Measurements from ENCODE around the gene NTRK2. TPM values are rescaled to one million over a fixed set of nuclear protein-coding genes. Genes with fewer than 3 reads are reported as not detected.

NTRK2 gene
- total RNA-seq, 1 donor from 2014 or later = 4.6 TPM

- Histone ChIP-seq H4K20me1 (ENCODE audit: insufficient read depth, low read length) (no peaks in the 10 kb centered on the region), H3K27ac (ENCODE audit: low read depth, low read length) (no peak overlapping the region), H3K36me3 (ENCODE audit: insufficient read depth, low read length) (no peaks in the 10 kb centered on the region), H3K27me3 (ENCODE audit: insufficient read depth, low read length) (peaks cover 2% of the 10 kb centered on the region), H3K4me2 (ENCODE audit: low read length) (no peak overlapping the region), H3K9me3 (ENCODE audit: insufficient read depth, low read depth, low read length) (no peaks in the 10 kb centered on the region), H3K4me1 (ENCODE audit: insufficient read depth, low read length) (no peaks in the 10 kb centered on the region), H3K4me3 (ENCODE audit: insufficient read depth, low read depth, low read length) (no peak overlapping the region), H3K79me2 (ENCODE audit: insufficient read depth, low read length) (no peaks in the 10 kb centered on the region), H2AFZ (ENCODE audit: low read depth, low read length) (peak overlapping the region; percentile 17), H3K9ac (ENCODE audit: low read length) (no peak overlapping the region)
- Mint-ChIP-seq H3K4me3 (ENCODE audit: unreplicated experiment) (no peak overlapping the region), H3K4me1 (ENCODE audit: low read depth, unreplicated experiment) (peaks cover 19% of the 10 kb centered on the region), H3K9me3 (ENCODE audit: unreplicated experiment) (no peaks in the 10 kb centered on the region), H3K36me3 (ENCODE audit: low read depth, unreplicated experiment) (no peaks in the 10 kb centered on the region), H3K27ac (ENCODE audit: unreplicated experiment) (no peak overlapping the region), H3K27me3 (ENCODE audit: low read depth, unreplicated experiment) (peaks cover under 1% of the 10 kb centered on the region)
- FAIRE-seq = no peak
- peak; percentile 14 for DNase-seq (ENCODE audit: low read depth)
- TF ChIP-seq EZH2 (IDR thresholded peaks at IDR 0.05; ENCODE audit: insufficient read depth, low read length) = no peak
- TF ChIP-seq, protein P1, sequence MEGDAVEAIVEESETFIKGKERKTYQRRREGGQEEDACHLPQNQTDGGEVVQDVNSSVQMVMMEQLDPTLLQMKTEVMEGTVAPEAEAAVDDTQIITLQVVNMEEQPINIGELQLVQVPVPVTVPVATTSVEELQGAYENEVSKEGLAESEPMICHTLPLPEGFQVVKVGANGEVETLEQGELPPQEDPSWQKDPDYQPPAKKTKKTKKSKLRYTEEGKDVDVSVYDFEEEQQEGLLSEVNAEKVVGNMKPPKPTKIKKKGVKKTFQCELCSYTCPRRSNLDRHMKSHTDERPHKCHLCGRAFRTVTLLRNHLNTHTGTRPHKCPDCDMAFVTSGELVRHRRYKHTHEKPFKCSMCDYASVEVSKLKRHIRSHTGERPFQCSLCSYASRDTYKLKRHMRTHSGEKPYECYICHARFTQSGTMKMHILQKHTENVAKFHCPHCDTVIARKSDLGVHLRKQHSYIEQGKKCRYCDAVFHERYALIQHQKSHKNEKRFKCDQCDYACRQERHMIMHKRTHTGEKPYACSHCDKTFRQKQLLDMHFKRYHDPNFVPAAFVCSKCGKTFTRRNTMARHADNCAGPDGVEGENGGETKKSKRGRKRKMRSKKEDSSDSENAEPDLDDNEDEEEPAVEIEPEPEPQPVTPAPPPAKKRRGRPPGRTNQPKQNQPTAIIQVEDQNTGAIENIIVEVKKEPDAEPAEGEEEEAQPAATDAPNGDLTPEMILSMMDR (IDR thresholded peaks at IDR 0.05; ENCODE audit: insufficient read depth, low read depth, low read length) = no peak
Observed at GRCh38 chr9:84796404-84796803, 126.9 kb downstream of the NTRK2 start.

DNA sequence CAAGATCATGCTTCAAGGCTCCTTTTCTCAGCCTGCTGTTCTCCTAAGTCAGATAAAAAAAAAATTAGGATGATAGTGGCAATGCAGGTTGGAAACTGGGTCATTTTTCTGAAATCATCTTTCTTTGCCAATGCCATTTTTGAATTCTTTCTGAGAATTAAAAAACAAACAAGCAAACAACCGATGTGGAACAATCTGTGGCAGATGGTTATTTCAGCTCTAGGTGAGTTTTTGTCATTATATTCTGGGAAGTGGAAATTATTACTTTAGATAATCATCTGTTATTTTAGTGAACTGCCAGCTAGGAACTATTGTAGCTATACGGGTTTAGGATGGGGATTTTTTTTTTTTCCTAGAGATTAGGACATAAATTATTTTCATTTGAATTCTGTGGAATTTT lies 129.7 kb downstream of the NTRK2 start:
- Histone ChIP-seq H3K9ac (ENCODE audit: low read length) (no peak overlapping the region), H3K36me3 (ENCODE audit: insufficient read depth, low read length) (no peaks in the 10 kb centered on the region), H2AFZ (ENCODE audit: low read depth, low read length) (no peak overlapping the region), H4K20me1 (ENCODE audit: insufficient read depth, low read length) (no peaks in the 10 kb centered on the region), H3K4me2 (ENCODE audit: low read length) (no peak overlapping the region), H3K4me1 (ENCODE audit: insufficient read depth, low read length) (no peaks in the 10 kb centered on the region), H3K79me2 (ENCODE audit: insufficient read depth, low read length) (no peaks in the 10 kb centered on the region), H3K27ac (ENCODE audit: low read depth, low read length) (no peak overlapping the region), H3K9me3 (ENCODE audit: insufficient read depth, low read depth, low read length) (no peaks in the 10 kb centered on the region), H3K27me3 (ENCODE audit: insufficient read depth, low read length) (peaks cover 2% of the 10 kb centered on the region), H3K4me3 (ENCODE audit: insufficient read depth, low read depth, low read length) (no peak overlapping the region)
- Mint-ChIP-seq H3K4me1 (ENCODE audit: low read depth, unreplicated experiment) (no peaks in the 10 kb centered on the region), H3K4me3 (ENCODE audit: unreplicated experiment) (no peak overlapping the region), H3K27ac (ENCODE audit: unreplicated experiment) (no peak overlapping the region), H3K36me3 (ENCODE audit: low read depth, unreplicated experiment) (no peaks in the 10 kb centered on the region), H3K9me3 (ENCODE audit: unreplicated experiment) (no peaks in the 10 kb centered on the region), H3K27me3 (ENCODE audit: low read depth, unreplicated experiment) (peaks cover 5% of the 10 kb centered on the region)
- FAIRE-seq (no peak), DNase-seq (ENCODE audit: low read depth) (no peak)
- TF ChIP-seq, protein P1 (IDR thresholded peaks at IDR 0.05; ENCODE audit: insufficient read depth, low read depth, low read length) = no peak
- no peak for TF ChIP-seq EZH2 (IDR thresholded peaks at IDR 0.05; ENCODE audit: insufficient read depth, low read length)

GRCh38 chr9:84804951-84805694 lies 135.6 kb downstream of the NTRK2 start:
- no peak overlapping the region for H3K27ac ChIP-seq (ENCODE audit: low read depth, low read length)
- no peaks in the 10 kb centered on the region for H3K9me3 Mint-ChIP-seq (ENCODE audit: unreplicated experiment)
- peaks cover 4% of the 10 kb centered on the region for H3K4me1 Mint-ChIP-seq (ENCODE audit: low read depth, unreplicated experiment)
- H3K27me3 Mint-ChIP-seq (ENCODE audit: low read depth, unreplicated experiment) = peaks cover 8% of the 10 kb centered on the region
- DNase-seq (ENCODE audit: low read depth) (no peak), FAIRE-seq (no peak)
- H3K36me3 Mint-ChIP-seq (ENCODE audit: low read depth, unreplicated experiment) = no peaks in the 10 kb centered on the region
- TF ChIP-seq EZH2 (IDR thresholded peaks at IDR 0.05; ENCODE audit: insufficient read depth, low read length) = no peak
- TF ChIP-seq, protein P1 (IDR thresholded peaks at IDR 0.05; ENCODE audit: insufficient read depth, low read depth, low read length) = no peak
- H3K27me3 ChIP-seq (ENCODE audit: insufficient read depth, low read length) = peaks cover 2% of the 10 kb centered on the region
- no peak overlapping the region for H3K9ac ChIP-seq (ENCODE audit: low read length)
- no peaks in the 10 kb centered on the region for H3K4me1 ChIP-seq (ENCODE audit: insufficient read depth, low read length)
- no peaks in the 10 kb centered on the region for H4K20me1 ChIP-seq (ENCODE audit: insufficient read depth, low read length)
- H3K4me3 Mint-ChIP-seq (ENCODE audit: unreplicated experiment) = no peak overlapping the region
- no peak overlapping the region for H2AFZ ChIP-seq (ENCODE audit: low read depth, low read length)
- H3K27ac Mint-ChIP-seq (ENCODE audit: unreplicated experiment) = no peak overlapping the region
- H3K4me2 ChIP-seq (ENCODE audit: low read length) = no peak overlapping the region
- H3K79me2 ChIP-seq (ENCODE audit: insufficient read depth, low read length) = no peaks in the 10 kb centered on the region
- no peak overlapping the region for H3K4me3 ChIP-seq (ENCODE audit: insufficient read depth, low read depth, low read length)
- no peaks in the 10 kb centered on the region for H3K9me3 ChIP-seq (ENCODE audit: insufficient read depth, low read depth, low read length)
- no peaks in the 10 kb centered on the region for H3K36me3 ChIP-seq (ENCODE audit: insufficient read depth, low read length)
